Neural progenitor cell (in vitro differentiated cells): ENCODE measurements around the gene CUEDC1.
A peak's percentile ranks its signal among the peaks of the same experiment; 100 is the strongest.

Experiments used
- EZH2 ChIP-seq: fragments of 200-600 bp; sonication (generic); IDR thresholded peaks from 2 replicates; pipeline ENCODE4 v1.6.1; 2017; ENCODE audit warnings: antibody characterized with exemption, mild to moderate bottlenecking, moderate library complexity
- EZH2phosphoT487 ChIP-seq: fragments of 200-600 bp; sonication (generic); IDR thresholded peaks from 2 replicates; pipeline ENCODE4 v1.6.1; 2017; ENCODE audit warnings: antibody characterized with exemption
- TF ChIP-seq, protein P1 (sequence below): fragments of 200-600 bp; sonication (generic); IDR thresholded peaks from 2 replicates; pipeline ENCODE4 v1.5.1; 2017; ENCODE audit warnings: antibody characterized with exemption, mild to moderate bottlenecking

DNA sequence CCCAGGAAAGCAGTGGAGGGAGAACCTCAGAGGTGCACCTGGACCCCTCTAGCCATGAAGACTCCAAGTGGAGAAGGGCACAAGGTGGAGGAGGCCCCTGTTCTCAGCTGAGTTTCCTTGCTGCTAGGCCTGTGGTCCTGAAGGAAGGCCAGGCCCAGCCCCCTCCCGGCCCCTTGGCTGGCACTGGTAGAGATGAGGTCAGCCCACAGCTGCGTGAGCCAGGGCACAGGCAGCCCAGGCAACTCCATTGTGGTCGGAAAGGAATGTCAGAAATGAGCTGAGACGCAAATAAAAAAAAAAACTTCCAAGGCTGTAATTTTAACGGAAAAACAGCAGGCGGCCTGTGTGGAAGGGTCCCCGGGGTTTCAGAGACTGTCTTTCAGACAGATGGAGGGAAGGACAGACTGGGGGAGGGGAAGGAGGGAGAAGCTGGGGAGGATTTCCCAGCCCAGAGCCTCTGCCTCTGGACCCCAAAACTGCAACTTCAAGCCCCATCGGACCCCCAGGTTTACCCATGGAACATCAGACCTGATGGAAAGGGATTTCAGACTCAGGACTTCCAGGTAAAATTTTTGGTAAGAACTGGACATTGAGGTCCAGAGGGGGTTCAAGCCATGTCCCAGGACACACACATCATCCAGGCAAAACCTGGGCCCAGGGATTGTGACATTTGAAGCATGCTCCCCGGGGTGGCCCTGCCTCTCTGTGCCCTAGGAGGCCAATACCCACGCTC, 79.8 kb downstream of the CUEDC1 start:
- TF ChIP-seq, protein P1, sequence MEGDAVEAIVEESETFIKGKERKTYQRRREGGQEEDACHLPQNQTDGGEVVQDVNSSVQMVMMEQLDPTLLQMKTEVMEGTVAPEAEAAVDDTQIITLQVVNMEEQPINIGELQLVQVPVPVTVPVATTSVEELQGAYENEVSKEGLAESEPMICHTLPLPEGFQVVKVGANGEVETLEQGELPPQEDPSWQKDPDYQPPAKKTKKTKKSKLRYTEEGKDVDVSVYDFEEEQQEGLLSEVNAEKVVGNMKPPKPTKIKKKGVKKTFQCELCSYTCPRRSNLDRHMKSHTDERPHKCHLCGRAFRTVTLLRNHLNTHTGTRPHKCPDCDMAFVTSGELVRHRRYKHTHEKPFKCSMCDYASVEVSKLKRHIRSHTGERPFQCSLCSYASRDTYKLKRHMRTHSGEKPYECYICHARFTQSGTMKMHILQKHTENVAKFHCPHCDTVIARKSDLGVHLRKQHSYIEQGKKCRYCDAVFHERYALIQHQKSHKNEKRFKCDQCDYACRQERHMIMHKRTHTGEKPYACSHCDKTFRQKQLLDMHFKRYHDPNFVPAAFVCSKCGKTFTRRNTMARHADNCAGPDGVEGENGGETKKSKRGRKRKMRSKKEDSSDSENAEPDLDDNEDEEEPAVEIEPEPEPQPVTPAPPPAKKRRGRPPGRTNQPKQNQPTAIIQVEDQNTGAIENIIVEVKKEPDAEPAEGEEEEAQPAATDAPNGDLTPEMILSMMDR: peak; percentile 21
- no peak for TF ChIP-seq EZH2
- no peak for TF ChIP-seq EZH2phosphoT487
